GM03348 (cell line): ENCODE data around the gene RUNX1.

Experiments
- DNase-seq: peaks from one replicate; pipeline ENCODE4 v3.0.0; 2012; ENCODE audit warnings: low spot score

Gene RUNX1

DNA sequence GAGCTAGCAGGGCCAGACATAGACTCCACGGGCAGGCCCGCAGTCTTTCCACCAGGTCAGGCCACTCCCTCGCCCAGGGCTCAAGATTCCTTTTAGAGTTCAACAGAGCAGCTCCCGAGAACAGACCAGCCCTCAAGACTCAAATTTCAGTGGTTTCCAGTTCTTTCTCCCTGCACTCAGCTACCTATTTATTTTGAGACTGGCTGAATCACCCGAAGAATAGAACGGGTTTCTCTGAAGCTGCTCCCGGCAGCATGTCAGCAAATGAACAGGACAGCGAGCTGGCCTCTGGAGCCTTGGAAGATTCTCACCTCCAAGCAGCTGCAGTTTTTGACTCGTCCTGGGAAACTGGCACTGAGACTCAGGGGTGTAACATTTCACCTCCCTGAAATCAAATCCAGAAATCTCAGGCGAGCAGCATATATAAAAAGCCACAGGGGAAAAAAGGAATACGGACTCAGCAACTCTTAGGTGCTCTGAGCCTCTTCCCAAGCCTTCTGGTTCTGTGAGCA lies 202.4 kb downstream of the RUNX1 start:
- DNase-seq: no peak

GRCh38 chr21:34845521-34846451 lies 203.3 kb downstream of the RUNX1 start:
- no peak for DNase-seq

- no peak for DNase-seq
Measured at GRCh38 chr21:34844924-34845238, 204.2 kb downstream of the RUNX1 start.

DNA sequence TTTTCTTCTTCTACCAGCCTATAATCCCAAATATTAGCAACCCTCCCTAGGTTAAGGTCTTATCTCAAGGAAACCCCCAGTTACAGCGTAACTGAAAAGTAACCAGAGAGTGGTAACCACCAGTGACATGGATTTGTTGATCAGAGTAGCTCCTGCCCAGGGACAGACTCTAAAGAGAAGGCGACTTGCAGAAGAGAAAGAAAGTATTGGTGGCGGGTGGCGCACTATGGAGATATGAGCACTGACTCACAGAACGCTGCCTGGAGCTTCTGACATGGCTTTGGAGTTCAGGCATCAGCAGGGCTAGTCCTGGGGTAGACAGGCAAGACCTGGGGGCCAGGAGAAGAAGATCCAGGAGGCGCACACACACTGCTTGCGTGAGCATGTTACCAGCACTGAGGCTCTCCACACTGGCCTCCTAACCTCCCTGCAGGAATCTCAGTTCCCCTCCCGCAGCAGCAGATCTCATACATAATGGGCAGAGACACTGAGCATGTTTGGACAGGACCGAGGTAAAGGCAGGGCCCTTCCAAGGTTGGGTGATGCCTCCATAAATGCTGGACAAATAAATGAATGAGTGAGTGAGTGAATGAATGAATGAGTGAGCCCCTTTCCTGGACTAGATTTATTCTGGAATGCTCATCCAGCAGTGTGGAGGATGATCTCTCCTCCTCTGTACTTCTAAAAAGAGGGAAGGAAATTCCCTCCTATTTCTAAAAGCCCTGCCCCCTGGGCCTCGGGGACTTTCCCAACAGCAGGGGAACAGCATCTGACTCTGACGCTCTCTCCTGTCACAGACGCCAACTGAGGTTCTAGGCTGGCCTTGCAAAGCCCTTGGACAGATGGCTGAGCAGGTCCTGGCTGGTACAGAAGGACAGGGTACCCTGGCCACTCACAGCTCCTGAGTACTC lies 204.8 kb downstream of the RUNX1 start:
- no peak for DNase-seq

DNA sequence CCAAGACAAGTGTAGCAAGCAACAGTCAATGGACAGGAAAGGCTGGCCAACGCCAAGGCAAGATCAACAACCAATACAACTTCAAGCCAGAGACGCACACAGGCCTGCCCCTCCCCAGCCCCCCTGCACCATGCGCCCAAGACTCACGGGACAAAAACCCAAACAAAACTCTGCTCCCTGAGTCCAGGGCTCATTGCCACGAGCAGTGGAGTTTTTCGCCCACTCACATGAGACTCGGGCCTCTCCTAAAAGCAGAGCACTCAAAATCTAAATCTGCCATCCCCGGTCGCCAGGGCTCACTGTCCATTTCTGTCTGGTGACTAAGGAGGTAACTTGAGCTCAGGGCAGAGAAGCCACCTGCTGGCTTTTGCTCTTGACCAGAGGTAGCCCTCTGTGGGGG lies 205.5 kb downstream of the RUNX1 start:
- no peak for DNase-seq

DNA sequence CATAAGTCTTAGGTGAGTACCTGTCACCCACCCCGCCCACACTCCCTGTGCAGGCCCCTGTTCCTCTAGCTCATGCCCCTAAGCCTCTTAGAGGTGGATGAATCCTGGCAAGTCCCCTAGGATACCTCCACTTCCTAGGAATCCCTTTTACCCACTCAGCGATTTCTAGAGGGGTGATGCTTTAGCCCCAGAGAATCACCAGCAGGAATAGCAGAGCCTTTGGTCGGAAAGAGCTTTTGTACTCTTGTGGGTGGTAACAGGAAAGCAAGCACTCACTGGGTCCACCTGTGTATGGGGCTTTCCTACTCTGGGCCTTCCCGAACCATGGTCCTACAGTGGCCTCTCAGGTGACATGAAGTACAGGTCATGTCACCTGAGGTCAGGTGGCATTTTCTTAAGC lies 207.9 kb downstream of the RUNX1 start:
- no peak for DNase-seq

DNA sequence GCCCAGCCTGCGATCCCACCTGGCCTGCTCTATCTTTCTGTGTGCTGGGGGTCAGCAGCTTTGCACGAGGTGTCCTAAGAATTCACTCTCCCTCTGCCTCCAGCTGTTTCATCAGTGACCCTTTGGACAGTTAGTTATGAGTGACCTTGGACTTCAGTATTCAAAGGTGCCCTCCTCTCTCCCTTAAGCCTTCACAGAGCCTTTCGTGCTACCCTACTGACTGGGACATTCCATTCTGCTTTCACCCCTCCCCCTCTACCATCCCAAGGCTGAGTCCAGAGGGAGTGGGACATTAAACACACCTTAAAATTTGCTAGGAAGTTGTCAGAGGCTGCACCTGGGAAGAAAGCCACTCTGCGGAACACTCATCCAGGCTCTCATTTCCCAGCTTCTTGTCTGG lies 208.4 kb downstream of the RUNX1 start:
- DNase-seq: no peak

DNA sequence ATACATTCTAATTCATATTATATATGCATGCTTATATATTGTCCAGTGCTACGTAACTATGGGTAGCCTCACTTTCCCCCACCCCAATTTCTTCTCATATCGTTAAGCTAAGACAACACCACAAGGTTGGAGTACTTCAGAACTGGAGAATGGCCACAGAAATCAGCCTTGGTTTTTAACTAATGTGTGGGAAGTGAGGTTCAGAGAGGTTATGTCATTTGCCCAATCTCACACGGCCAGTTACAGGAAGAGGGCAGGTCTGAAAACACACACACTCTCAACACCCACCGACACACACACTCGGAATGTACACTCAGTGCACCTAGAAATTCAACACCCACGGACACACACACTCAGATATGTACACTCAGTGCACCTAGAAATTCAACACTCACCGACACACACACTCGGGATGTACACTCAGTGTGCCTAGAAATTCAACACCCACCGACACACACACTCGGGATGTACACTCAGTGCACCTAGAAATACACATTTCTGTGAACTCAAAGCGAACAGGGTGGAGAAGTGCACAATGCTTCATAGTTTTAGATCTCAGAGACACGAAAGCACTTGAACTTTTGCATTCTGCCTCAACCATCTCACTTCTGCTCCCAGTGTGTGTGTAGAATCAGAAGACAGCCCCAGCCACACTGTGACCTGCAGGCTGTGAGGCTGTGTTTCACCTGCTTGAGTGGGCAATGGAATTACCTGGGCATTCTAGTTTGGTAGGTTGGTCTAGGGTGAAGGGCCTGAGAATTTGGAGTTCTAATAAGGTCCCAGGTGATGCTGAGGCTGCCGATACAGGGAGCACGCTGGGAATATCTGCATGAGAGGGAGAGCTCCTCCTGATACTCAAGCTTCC lies 209.9 kb downstream of the RUNX1 start:
- no peak for DNase-seq

GRCh38 chr21:34836933-34837505 lies 212.1 kb downstream of the RUNX1 start:
- DNase-seq: no peak

- peak; percentile 87 for DNase-seq
Measured at GRCh38 chr21:34836103-34836932, 212.8 kb downstream of the RUNX1 start.

DNA sequence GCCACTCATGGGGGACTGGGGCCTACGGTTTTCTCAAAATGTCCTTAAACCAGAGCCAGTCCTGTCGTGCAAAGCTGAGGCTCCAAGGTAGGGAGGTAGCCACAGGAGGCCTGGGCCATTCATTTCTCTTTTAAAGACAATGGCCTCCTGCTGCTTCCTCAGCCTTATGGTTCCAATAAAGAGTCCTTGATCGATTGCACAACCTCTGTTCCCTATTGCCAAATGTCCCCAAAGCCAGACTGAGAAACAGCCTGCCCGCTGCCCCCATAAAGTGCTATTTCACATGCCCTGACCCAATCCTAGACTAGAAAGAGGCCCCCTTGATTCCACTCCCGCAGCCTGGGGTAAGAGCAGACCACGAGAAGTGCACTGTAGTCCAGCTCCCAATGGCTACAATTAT lies 213.6 kb downstream of the RUNX1 start:
- peak; percentile 32 for DNase-seq

DNA sequence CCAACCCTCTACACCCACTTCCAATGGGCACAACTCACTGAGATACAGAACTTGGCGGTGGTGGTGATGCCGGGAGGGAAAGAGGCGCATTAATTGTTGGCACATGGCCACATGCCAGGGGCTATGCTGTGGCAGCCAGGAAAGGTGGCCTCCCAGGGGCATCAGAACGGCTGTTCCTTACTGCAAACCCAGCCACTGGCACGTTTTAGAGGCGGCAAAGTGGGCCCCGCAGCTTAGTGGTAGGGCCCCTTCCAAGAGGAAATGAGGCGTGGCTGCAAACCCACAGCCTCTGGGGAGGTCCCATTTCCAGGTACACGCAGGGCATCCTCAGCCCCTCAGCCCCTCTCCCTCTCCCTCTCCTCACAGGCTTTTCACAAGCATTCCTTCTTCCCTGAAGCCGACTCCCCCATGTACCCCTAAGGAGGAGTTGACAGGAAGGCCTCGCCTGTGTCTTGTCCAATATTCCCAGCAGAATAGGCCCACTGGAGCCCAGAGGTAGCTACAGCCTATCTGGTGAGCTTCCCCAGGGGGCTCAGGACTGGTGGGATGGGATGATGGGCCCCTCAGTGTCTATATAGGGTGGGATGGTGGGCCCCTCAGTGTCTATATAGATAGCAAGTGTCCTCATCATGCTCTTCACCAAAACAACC lies 214.1 kb downstream of the RUNX1 start:
- no peak for DNase-seq

- DNase-seq: no peak
Measured at GRCh38 chr21:34834290-34834689, 214.8 kb downstream of the RUNX1 start.

DNA sequence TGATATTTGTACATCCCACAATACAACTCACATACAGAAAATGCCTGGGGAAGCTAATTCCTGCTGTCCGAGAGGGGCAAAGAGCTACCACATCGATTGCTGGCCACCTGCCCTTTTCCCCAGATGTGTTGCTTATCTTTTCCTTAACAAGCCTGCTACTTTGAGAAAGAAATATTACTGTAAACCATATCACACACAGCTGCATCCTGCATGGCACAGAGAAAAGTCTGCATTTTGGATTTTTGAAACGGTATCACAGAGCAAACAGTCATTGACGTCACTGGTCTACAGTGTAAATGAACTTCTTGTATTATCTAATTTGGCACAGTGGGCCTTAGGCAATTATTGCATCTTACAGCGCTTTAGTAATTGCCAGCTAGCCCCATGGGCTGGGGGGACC lies 215.6 kb downstream of the RUNX1 start:
- no peak for DNase-seq

GRCh38 chr21:34830386-34831170 lies 218.5 kb downstream of the RUNX1 start:
- DNase-seq: no peak

DNA sequence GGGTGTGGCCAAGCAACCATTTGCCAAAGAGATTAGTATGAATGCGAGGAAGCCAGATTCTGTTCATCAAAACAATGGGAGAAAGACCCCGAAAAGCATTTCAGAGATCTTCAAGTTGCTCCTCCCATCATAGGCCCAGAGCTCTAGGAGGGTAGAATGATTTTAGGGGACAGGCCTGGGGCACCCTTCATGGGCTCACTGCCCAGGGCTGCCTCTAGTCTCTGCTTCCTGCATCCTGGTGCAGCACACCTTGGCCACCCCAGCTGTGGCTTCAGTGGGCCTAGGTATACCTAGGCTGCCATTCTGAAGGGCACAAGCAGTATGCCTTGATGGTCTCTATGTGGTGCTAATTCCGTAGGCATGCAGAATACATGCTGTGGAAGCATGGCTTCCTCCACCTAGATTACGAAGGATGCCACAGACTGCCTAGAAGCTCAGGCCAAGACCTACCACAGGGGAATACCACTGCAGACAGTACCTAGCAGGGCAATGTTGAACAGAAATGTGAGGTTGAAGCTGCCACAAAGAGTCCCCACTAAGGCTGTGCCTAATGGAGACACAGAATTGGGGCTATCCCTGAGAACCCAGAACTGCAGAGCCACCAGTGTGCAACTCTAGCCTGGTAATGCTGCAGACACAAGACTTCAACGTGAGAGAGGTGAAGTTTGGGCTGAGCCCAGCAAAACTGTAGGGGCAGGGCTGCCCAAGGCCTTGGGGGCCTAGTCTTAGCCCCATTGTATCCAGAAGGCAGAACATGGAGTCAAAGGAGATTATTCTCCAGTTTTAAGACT lies 221.5 kb downstream of the RUNX1 start:
- DNase-seq: no peak

DNA sequence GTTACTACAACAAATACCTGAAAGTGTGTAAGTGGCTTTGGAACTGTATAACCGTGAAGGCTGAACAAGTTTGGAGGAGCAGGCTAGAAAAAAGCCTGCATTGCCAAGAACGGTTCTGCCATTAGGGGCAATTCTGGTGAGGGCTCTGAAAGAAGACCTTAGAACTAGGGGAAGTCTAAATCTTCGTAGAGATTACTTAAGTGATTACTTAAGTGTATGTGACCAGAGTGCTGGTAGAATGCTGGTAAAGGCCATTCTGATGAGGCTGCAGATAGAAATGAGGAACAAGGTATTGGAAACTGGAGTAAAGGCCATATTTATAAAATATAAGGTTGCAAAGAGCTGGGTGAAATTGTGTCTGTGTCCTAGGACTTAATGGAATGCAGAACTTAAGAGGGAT lies 222.3 kb downstream of the RUNX1 start:
- DNase-seq: no peak

- DNase-seq: no peak
Measured at GRCh38 chr21:34825948-34826548, 223.1 kb downstream of the RUNX1 start.
